GM23338 (cell line): ENCODE measurements around the gene A3GALT2. TPM values are rescaled to one million over a fixed set of nuclear protein-coding genes. Genes with fewer than 3 reads are reported as not detected.
A peak's percentile ranks its signal among the peaks of the same experiment; 100 is the strongest.

Experiments used
- ATAC-seq: fragments of 200-7000 bp; cut with Tn5 transposase; 3 replicates; pipeline ENCODE4 v1.9.1; 2020
- DNase-seq: peaks from one replicate; pipeline ENCODE4 v3.0.0-alpha.2; 2015; ENCODE audit warnings: low spot score
- H2AFZ ChIP-seq: fragments of 200-600 bp; sonication (generic); 2 replicates; pipeline ENCODE4 v1.8.0; 2016; ENCODE audit warnings: antibody characterized with exemption, mild to moderate bottlenecking, moderate library complexity
- H3F3A ChIP-seq: fragments of 200-600 bp; sonication (generic); replicated peaks from 2 replicates; pipeline ENCODE4 v1.8.0; 2017; ENCODE audit warnings: antibody characterized with exemption, mixed run types, low read depth
- H3K27ac ChIP-seq: fragments of 200-600 bp; sonication (generic); 2 replicates; pipeline ENCODE4 v1.6.1; 2016; ENCODE audit warnings: low read depth
- H3K27me3 ChIP-seq: fragments of 200-600 bp; sonication (generic); 2 replicates; pipeline ENCODE4 v1.8.0; 2016; ENCODE audit warnings: mild to moderate bottlenecking, mixed run types, moderate library complexity; ENCODE audit not compliant: insufficient read depth
- H3K36me3 ChIP-seq: fragments of 200-600 bp; sonication (generic); 2 replicates; pipeline ENCODE4 v1.8.0; 2016; ENCODE audit warnings: mild to moderate bottlenecking; ENCODE audit not compliant: insufficient read depth
- H3K4me1 ChIP-seq: fragments of 200-600 bp; sonication (generic); 2 replicates; pipeline ENCODE4 v1.8.0; 2016; ENCODE audit warnings: mild to moderate bottlenecking, moderate library complexity; ENCODE audit not compliant: insufficient read depth
- H3K4me2 ChIP-seq: fragments of 200-600 bp; sonication (generic); 2 replicates; pipeline ENCODE4 v1.7.1; 2017; ENCODE audit warnings: mixed run types
- H3K4me3 ChIP-seq: fragments of 200-600 bp; sonication (generic); 2 replicates; pipeline ENCODE4 v1.6.1; 2016; ENCODE audit warnings: mixed run types
- H3K79me2 ChIP-seq: fragments of 200-600 bp; sonication (generic); replicated peaks from 2 replicates; pipeline ENCODE4 v1.8.0; 2017; ENCODE audit warnings: mild to moderate bottlenecking; ENCODE audit not compliant: insufficient read depth
- H3K9me2 ChIP-seq: fragments of 200-600 bp; sonication (generic); 2 replicates; pipeline ENCODE4 v1.8.0; 2017; ENCODE audit not compliant: insufficient read depth
- H4K20me1 ChIP-seq: fragments of 200-600 bp; sonication (generic); replicated peaks from 2 replicates; pipeline ENCODE4 v1.8.0; 2017; ENCODE audit warnings: mild to moderate bottlenecking; ENCODE audit not compliant: insufficient read depth
- H3K27ac Mint-ChIP-seq: 2 replicates; pipeline ENCODE4 v1.8.0; 2020; ENCODE audit warnings: inconsistent platforms, mild to moderate bottlenecking, moderate library complexity, mixed read lengths
- H3K27me3 Mint-ChIP-seq: 3 replicates; pipeline ENCODE4 v1.8.0; 2022; ENCODE audit warnings: low read depth, mild to moderate bottlenecking, moderate library complexity, mixed read lengths, inconsistent platforms; ENCODE audit not compliant: insufficient read depth, poor library complexity
- H3K36me3 Mint-ChIP-seq: 3 replicates; pipeline ENCODE4 v1.8.0; 2021; ENCODE audit warnings: low read depth, mild to moderate bottlenecking, inconsistent platforms, moderate library complexity, mixed read lengths
- H3K4me1 Mint-ChIP-seq: 3 replicates; pipeline ENCODE4 v1.8.0; 2020; ENCODE audit warnings: mild to moderate bottlenecking, inconsistent platforms, mixed read lengths
- H3K4me3 Mint-ChIP-seq: 3 replicates; pipeline ENCODE4 v1.8.0; 2021; ENCODE audit warnings: moderate library complexity, mild to moderate bottlenecking, inconsistent platforms, mixed read lengths
- H3K9me3 Mint-ChIP-seq: 3 replicates; pipeline ENCODE4 v1.8.0; 2020; ENCODE audit warnings: moderate library complexity, mild to moderate bottlenecking, inconsistent platforms, mixed read lengths
- CREB1 ChIP-seq: fragments of 250-450 bp; sonication (Bioruptor Pico); IDR thresholded peaks from 2 replicates; pipeline ENCODE4 v1.5.0; 2020; ENCODE audit warnings: low read depth, mild to moderate bottlenecking, moderate library complexity
- STAT1 ChIP-seq: IDR thresholded peaks from one replicate; pipeline ENCODE4 v1.6.1; 2016; ENCODE audit warnings: antibody characterized with exemption; ENCODE audit not compliant: unreplicated experiment
- polyA plus RNA-seq: library from polyadenylated mRNA; unstranded; fragments of >200 nt; fragmentation: Nextera tagmentation; extraction: Ambion mirVana; gene quantifications from 2 replicates; pipeline ENCODE4 v1.2.1, GENCODE V29; 2016
- total RNA-seq: library from RNA; depleted of rRNA; stranded (reverse); fragments of >200 nt; shearing (Covaris generic); gene quantifications from 2 replicates; pipeline ENCODE4 v1.2.3, GENCODE V29; 2014
- TF ChIP-seq, protein P1 (sequence below): IDR thresholded peaks from 2 replicates; pipeline ENCODE4 v1.6.1; 2016; ENCODE audit warnings: antibody characterized with exemption
- TF ChIP-seq, protein P2 (sequence below), 2 experiments: fragments of 200-600 bp in 1 of 2; sonication (generic) in 1 of 2; conservative IDR thresholded peaks; 2 replicates each; pipeline versions ENCODE4 v1.5.1 to v1.6.1; 2016 to 2017; ENCODE audit warnings: antibody characterized with exemption in 2 of 2, low read depth in 2 of 2, mild to moderate bottlenecking in 2 of 2, moderate library complexity in 1 of 2
- TF ChIP-seq, protein P3 (sequence below): fragments of 250-450 bp; sonication (Bioruptor Pico); IDR thresholded peaks from 2 replicates; pipeline ENCODE4 v1.5.0; 2020; ENCODE audit warnings: mild to moderate bottlenecking, moderate library complexity

A3GALT2 gene
- total and polyA plus RNA-seq, 2 experiments from 2014 or later: not detected

DNA sequence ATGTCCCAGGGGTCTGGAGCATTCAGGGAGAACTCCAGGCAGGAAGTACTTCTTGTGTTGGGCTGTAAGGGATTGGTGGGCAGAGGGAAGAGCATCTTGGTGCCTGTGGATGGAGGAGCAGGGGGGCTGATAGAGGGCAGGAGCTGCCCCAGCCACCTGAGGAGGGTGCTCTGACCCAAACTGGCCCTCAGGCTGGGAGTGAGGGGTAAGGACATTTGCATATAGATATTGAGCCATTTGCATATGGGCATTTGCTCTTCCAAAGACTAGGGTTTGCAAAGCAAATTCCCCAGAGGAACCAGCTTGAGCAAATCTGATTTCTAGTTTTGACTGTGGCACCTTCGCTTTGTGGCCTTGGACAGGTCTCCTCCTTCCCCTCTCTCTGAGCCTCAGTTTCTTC, 46.5 kb downstream of the A3GALT2 start:
- no peak overlapping the region for H3K27ac ChIP-seq
- no peaks in the 10 kb centered on the region for H3K27me3 ChIP-seq
- TF ChIP-seq, protein P1, sequence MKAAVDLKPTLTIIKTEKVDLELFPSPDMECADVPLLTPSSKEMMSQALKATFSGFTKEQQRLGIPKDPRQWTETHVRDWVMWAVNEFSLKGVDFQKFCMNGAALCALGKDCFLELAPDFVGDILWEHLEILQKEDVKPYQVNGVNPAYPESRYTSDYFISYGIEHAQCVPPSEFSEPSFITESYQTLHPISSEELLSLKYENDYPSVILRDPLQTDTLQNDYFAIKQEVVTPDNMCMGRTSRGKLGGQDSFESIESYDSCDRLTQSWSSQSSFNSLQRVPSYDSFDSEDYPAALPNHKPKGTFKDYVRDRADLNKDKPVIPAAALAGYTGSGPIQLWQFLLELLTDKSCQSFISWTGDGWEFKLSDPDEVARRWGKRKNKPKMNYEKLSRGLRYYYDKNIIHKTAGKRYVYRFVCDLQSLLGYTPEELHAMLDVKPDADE: no peak
- TF ChIP-seq, protein P2, sequence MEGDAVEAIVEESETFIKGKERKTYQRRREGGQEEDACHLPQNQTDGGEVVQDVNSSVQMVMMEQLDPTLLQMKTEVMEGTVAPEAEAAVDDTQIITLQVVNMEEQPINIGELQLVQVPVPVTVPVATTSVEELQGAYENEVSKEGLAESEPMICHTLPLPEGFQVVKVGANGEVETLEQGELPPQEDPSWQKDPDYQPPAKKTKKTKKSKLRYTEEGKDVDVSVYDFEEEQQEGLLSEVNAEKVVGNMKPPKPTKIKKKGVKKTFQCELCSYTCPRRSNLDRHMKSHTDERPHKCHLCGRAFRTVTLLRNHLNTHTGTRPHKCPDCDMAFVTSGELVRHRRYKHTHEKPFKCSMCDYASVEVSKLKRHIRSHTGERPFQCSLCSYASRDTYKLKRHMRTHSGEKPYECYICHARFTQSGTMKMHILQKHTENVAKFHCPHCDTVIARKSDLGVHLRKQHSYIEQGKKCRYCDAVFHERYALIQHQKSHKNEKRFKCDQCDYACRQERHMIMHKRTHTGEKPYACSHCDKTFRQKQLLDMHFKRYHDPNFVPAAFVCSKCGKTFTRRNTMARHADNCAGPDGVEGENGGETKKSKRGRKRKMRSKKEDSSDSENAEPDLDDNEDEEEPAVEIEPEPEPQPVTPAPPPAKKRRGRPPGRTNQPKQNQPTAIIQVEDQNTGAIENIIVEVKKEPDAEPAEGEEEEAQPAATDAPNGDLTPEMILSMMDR (conservative IDR thresholded peaks at IDR 0.05; ENCODE audit: low read depth in 2 of 2): peak in 1 of 2 experiments; percentile 13; a peak in 1 of 4 replicates
- Mint-ChIP-seq H3K36me3 (peaks cover 18% of the 10 kb centered on the region), H3K4me3 (no peak overlapping the region), H3K9me3 (no peaks in the 10 kb centered on the region), H3K27me3 (peaks cover 10% of the 10 kb centered on the region), H3K4me1 (peaks cover 40% of the 10 kb centered on the region), H3K27ac (no peak overlapping the region; the same call in 1 of the 2 replicates)
- H2AFZ ChIP-seq: no peak overlapping the region
- no peaks in the 10 kb centered on the region for H3F3A ChIP-seq
- peaks cover 3% of the 10 kb centered on the region for H4K20me1 ChIP-seq
- H3K9me2 ChIP-seq: no peaks in the 10 kb centered on the region
- no peaks in the 10 kb centered on the region for H3K36me3 ChIP-seq
- 0 out of 2 replicates have a peak, but pooled peaks cover 9% of the 10 kb centered on the region for H3K79me2 ChIP-seq
- H3K4me1 ChIP-seq: peaks cover 10% of the 10 kb centered on the region
- peak; percentile 16 for DNase-seq
- H3K4me3 ChIP-seq: no peak overlapping the region
- ATAC-seq: peak; percentile 52
- peak overlapping the region; percentile 62; the same call in 1 of the 2 replicates for H3K4me2 ChIP-seq

DNA sequence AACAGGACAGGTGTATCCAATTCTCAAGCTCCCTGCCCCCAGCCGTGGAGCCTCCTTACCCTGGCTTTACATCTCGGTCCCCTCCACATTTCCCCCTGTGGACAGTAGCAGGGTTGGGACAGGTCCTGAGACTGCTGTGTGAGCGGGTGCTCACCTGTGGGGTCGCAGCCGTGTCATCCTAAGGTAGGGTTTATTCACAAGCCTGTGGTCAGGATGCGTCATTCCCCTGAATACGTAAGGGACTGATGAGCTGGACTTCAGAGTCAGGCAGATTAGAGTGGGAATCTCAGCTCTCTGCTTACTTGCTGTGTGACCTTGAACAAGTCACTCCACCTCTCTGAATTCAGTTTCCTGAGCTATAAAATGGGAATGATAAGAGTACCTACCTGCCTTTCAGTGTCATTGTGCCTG, 46.9 kb downstream of the A3GALT2 start:
- Histone ChIP-seq H3K4me3 (no peak overlapping the region), H4K20me1 (no peaks in the 10 kb centered on the region; the same call in none of the 2 replicates), H3K36me3 (no peaks in the 10 kb centered on the region), H3K4me2 (peak overlapping the region; percentile 62; the same call in 1 of the 2 replicates), H3K9me2 (no peaks in the 10 kb centered on the region), H3F3A (no peaks in the 10 kb centered on the region), H3K79me2 (0 out of 2 replicates have a peak, but pooled peaks cover 9% of the 10 kb centered on the region), H2AFZ (no peak overlapping the region), H3K27ac (no peak overlapping the region), H3K27me3 (no peaks in the 10 kb centered on the region), H3K4me1 (peaks cover 10% of the 10 kb centered on the region)
- ATAC-seq: no peak
- peaks cover 42% of the 10 kb centered on the region for H3K4me1 Mint-ChIP-seq
- no peak for DNase-seq
- no peak overlapping the region for H3K4me3 Mint-ChIP-seq
- peaks cover 10% of the 10 kb centered on the region for H3K27me3 Mint-ChIP-seq
- H3K9me3 Mint-ChIP-seq: no peaks in the 10 kb centered on the region
- peaks cover 18% of the 10 kb centered on the region for H3K36me3 Mint-ChIP-seq
- TF ChIP-seq STAT1: no peak
- TF ChIP-seq, protein P1: no peak
- TF ChIP-seq, protein P3, sequence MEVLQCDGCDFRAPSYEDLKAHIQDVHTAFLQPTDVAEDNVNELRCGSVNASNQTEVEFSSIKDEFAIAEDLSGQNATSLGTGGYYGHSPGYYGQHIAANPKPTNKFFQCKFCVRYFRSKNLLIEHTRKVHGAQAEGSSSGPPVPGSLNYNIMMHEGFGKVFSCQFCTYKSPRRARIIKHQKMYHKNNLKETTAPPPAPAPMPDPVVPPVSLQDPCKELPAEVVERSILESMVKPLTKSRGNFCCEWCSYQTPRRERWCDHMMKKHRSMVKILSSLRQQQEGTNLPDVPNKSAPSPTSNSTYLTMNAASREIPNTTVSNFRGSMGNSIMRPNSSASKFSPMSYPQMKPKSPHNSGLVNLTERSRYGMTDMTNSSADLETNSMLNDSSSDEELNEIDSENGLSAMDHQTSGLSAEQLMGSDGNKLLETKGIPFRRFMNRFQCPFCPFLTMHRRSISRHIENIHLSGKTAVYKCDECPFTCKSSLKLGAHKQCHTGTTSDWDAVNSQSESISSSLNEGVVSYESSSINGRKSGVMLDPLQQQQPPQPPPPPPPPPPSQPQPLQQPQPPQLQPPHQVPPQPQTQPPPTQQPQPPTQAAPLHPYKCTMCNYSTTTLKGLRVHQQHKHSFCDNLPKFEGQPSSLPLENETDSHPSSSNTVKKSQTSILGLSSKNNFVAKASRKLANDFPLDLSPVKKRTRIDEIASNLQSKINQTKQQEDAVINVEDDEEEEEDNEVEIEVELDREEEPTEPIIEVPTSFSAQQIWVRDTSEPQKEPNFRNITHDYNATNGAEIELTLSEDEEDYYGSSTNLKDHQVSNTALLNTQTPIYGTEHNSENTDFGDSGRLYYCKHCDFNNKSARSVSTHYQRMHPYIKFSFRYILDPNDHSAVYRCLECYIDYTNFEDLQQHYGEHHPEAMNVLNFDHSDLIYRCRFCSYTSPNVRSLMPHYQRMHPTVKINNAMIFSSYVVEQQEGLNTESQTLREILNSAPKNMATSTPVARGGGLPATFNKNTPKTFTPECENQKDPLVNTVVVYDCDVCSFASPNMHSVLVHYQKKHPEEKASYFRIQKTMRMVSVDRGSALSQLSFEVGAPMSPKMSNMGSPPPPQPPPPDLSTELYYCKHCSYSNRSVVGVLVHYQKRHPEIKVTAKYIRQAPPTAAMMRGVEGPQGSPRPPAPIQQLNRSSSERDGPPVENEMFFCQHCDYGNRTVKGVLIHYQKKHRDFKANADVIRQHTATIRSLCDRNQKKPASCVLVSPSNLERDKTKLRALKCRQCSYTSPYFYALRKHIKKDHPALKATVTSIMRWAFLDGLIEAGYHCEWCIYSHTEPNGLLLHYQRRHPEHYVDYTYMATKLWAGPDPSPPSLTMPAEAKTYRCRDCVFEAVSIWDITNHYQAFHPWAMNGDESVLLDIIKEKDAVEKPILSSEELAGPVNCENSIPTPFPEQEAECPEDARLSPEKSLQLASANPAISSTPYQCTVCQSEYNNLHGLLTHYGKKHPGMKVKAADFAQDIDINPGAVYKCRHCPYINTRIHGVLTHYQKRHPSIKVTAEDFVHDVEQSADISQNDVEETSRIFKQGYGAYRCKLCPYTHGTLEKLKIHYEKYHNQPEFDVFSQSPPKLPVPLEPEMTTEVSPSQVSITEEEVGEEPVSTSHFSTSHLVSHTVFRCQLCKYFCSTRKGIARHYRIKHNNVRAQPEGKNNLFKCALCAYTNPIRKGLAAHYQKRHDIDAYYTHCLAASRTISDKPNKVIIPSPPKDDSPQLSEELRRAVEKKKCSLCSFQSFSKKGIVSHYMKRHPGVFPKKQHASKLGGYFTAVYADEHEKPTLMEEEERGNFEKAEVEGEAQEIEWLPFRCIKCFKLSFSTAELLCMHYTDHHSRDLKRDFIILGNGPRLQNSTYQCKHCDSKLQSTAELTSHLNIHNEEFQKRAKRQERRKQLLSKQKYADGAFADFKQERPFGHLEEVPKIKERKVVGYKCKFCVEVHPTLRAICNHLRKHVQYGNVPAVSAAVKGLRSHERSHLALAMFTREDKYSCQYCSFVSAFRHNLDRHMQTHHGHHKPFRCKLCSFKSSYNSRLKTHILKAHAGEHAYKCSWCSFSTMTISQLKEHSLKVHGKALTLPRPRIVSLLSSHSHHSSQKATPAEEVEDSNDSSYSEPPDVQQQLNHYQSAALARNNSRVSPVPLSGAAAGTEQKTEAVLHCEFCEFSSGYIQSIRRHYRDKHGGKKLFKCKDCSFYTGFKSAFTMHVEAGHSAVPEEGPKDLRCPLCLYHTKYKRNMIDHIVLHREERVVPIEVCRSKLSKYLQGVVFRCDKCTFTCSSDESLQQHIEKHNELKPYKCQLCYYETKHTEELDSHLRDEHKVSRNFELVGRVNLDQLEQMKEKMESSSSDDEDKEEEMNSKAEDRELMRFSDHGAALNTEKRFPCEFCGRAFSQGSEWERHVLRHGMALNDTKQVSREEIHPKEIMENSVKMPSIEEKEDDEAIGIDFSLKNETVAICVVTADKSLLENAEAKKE (CRISPR knock-in tag): no peak
- TF ChIP-seq CREB1 (CRISPR knock-in tag): no peak
- no peak overlapping the region; the same call in 1 of the 2 replicates for H3K27ac Mint-ChIP-seq
